8988T (cell line): ENCODE data around the gene OR5AS1.
"Not testable (repeated sequence)": the region's sequence is repeated elsewhere in the genome, so short reads cannot be mapped to it uniquely, and the experiment has no call there.

Experiments used
- DNase-seq: peaks from one replicate; pipeline ENCODE4 v3.0.0; 2011

OR5AS1 gene

DNA sequence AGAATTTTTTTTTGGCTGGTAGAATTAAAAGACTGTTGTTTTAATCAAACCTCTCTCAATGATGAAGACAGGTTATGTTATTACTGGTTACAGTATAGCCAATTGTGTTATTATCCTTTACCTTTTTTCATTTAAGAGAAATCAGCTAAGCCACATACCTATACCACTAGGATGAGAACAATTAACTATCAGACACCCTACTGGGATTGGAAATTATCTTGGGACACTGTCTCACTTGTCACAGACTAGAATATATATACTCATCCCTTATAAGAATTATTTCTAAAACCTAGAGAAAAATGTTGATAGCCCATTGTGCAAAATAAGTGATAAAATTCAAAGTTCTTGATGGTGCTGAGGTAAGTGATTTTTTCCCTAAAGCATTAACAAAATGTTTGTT, at the start of gene OR5AS1:
Gene OR5AS1, plus strand, starts transcription at position 301 of the 400 bp plus-strand sequence. CDS start 2,765 bp downstream, outside the sequence.
- DNase-seq, result no peak

DNA sequence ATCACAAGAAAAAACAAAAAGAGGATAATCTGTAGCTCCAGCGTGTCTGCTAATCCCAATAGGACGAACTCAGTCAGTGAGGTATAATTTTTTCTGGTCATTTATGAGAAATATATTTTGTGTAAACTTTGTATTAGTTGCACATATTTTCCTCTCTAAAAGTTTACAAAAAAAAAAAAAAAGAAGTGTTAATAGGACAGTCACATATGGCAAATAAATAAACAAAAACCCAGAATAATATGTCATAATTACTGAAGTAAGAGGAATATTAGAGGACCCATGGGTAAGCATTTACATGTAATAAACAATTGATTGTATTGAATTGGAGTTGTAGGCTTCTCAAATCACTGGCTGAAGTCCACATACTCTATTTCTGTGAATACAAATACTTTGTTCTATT, 32.9 kb upstream of the OR5AS1 start, which contains the start of gene OR5F1:
Gene OR5F1, minus strand, starts transcription at position 101 of the 400 bp plus-strand sequence. Its CDS starts 0 bp downstream, at position 101.
- no peak for DNase-seq

DNA sequence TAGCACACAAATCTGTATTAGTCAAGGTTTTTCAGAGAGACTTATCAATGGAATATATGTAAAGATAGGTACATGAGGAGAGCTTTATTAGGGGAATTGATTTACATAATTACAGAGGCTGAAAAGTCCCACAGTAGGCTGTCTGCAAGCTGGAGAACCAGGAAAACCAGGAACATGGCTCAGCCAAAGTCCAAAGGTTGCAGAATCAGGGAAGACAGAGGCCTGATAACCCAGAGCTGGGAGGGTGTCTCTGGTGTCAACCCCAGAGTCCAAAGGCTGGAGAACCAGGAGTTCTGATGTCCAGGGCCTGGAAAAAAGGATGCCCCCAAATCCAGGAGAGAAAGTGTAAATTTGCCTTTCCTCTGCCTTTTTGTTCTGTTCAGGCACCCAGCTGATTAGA, 16.7 kb upstream of the OR5AS1 start:
- no peak for DNase-seq

DNA sequence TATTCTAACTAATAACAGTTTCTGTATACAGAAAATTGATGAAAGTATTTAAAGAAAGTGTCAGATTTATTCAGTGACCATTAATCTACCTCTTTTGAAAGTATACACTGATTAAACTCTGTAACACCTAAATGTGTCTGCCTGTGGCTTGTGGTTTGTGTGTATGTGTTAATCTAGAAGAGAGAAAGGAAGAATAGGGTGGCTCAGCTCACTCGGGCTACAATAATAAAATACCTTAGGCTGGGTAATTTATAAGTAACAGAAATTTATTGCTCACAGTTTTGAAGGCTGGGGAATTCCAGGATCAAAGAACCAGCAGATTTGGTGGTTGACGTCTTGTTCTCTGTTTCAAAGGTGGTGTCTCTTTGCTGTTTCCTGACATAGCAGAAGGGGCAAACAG, 13.6 kb upstream of the OR5AS1 start:
- DNase-seq, result no peak

DNA sequence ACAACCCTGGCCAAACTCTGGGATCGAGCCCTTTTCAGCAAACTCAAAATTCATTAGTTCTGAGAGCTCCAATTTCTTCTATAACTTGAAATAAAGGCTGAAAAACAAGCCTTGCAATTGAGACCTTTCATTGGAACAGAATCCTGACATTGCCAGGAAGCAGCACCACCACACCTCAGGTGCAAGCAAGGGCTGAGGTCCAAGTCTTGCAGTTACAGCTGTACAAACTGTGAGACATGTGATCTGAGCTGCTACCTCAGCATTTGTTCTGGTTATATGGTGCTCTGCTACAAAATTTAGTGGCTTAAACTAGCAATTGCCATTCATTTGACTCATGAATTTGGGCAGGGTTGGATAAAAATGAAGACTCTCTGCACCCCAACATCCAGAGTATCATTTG, 18.1 kb downstream of the OR5AS1 start:
- no peak for DNase-seq

DNA sequence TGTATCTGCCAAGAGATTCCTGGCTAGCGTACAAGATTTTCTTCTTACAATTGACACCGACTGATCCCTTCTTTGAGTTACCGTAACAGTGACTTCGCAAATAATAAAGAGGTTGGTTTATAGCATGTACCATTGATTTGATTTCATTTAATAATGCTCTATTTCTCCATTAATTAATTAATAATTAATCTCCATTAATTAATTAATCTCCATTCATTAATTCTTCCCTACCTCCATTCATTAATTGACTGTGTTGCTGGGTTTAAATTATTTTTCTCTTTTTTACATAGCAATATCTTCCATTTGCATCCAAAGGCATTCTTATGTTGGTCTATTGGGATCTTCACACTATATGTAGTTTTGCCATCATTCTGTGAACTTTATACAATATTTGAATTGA, 21.0 kb downstream of the OR5AS1 start:
- DNase-seq, result no peak

DNA sequence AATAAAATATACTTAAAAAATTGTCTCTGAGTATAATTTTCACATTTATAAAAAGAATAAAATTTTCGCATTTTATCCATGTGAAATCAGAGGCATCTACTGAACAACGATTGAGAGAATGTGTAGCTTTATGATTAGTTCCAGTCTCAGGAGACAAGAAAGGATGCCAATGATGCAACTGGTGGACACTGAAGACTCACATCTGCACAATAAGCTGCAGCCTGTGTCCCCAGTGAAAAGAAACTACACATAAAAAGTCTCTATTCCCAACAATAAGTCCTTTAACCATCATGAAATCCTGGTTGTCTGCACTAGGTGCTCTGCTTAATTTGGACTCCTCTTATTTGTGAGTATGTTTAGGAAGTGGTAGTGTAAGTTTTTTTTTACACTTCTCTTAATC, 22.0 kb downstream of the OR5AS1 start:
- DNase-seq, result no peak

DNA sequence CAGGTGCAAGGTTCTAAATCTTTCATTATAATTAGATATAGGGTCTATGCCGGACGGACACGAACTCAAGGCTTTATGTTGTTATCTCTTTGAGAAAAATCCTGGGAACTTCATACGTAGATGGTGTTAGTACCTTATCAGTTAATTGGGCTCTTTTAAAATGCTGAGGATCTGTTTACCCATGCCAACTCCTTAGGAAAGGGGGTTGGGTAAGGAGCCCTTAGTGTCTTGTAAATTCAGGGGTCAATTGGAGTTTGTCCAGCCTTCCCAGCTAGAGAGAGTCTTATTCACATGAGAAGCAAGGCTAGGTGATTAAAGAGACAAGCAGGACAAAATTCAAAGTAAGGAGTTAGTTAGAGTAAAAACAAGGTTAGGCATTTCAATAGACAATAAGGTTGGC, 28.9 kb downstream of the OR5AS1 start:
- not testable (repeated sequence) for DNase-seq

DNA sequence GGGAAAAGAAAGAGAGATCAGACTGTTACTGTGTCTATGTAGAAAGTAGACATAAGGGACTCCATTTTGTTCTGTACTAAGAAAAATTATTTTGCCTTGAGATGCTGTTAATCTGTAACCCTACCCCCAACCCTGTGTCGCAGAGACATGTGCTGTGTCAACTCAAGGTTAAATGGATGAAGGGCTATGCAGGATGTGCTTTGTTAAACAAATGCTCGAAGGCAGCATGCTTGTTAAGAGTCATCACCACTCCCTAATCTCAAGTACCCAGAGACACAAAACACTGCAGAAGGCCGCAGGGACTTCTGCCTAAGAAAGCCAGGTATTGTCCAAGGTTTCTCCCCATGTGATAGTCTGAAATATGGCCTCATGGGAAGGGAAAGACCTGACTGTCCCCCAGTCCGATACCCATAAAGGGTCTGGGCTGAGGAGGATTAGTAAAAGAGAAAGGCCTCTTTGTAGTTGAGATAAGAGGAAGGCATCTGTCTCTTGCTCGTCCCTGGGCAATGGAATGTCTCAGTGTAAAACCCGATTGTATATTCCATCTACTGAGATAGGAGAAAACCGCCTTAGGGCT, 30.3 kb downstream of the OR5AS1 start:
- DNase-seq, result not testable (repeated sequence)

DNA sequence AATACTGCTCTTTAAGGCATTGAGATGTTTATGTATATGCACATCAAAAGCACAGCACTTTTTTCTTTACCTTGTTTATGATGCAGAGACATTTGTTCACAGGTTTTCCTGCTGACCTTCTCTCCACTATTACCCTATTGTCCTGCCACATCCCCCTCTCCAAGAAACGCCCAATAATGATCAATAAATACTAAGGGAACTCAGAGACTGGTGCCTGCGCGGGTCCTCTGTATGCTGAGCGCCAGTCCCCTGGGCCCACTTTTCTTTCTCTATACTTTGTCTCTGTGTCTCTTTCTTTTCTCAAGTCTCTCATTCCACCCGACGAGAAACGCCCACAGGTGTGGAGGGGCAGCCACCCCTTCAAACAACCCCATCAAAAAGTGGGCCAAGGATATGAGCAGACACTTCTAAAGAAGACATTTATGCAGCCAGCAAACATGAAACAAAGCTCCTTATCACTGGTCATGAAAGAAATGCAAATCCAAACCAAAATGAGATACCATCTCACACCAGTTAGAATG, 30.9 kb downstream of the OR5AS1 start:
- not testable (repeated sequence) for DNase-seq

DNA sequence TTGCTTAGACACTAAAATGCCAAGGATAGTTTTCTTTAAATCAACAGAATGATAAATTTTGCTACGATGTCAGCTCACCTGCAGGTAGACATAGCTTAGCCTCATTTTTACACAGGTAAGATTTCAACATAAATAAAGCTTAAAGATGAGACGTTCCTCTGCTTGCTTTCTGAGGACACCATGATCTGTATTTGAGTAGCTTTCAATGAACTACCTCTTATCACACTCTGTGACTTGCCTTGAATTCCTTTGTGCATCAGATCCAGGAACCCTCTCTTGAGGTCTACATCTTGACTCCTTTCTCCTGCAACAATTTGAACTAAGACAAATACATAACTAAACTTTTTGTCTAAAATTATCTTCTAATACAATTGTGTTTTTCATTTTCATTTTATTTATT, 39.5 kb downstream of the OR5AS1 start:
- no peak for DNase-seq
